NOMO-1 treated with DMSO at 0.1 percent for 48 hours (cell line): ENCODE results near the gene ERBB4.
"Not testable (repeated sequence)": the region's sequence is repeated elsewhere in the genome, so short reads cannot be mapped to it uniquely, and the experiment has no call there.

ENCODE experiments used
- DNase-seq: peaks from one replicate; lab custom pipeline; 2025; ENCODE audit not compliant: unreplicated experiment; lab: John Stamatoyannopoulos, UW

ERBB4 gene

DNA sequence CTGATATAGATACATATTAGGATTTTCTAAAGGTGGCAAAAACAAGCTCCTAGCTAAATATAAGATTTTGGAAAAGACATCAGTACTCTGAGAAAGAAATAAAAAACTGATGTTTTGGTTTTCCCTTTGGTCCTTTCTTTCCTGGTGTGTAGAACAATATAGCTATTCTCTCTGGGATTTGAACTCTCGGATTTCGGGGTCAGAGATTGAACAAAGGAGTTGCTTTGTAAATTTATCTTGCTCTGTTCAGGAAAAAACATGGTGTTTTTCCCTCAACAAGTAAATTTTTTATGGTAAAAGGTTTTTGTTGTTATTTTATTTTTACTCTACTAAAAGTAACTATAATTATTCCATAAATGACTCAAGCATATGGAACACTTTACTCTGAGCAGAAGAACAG, 889.3 kb downstream of the ERBB4 start:
- DNase-seq = no peak

DNA sequence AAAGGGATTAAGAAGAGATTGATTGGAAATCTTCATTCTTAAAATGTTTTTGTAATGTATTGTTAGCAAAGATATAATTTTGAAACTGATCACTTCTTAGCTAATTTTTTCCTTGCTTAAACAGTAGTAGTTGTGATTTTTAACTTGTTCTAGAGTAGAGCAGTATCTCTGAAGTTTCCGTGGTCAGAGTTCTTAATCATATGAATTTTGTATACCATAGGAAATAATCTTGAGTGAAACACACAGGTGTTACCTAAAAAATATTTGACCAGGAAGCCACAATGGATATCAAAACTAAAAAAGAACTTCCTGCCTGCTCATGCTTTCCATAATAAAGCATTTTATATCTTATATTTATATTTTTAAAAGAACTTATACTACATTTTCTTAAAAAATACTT, 907.1 kb downstream of the ERBB4 start:
- no peak for DNase-seq

DNA sequence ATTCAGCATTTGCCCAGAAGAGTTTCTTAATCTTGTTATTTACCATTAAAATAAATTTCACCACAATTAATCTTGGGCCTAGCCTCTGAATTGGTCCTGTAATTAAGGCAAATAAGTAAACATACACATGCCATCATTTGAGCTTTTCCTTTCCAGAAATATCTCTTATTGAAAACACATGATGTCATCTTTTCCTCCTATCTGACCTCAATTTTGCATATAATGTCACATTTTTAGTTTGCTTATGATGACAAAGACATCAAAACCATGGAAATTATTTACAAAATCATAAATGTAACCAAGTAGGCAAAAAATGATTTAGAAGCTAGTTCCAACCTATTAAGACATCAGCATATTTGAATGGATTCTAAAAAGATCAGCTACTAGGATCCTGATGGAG, 915.5 kb downstream of the ERBB4 start:
- DNase-seq = no peak

DNA sequence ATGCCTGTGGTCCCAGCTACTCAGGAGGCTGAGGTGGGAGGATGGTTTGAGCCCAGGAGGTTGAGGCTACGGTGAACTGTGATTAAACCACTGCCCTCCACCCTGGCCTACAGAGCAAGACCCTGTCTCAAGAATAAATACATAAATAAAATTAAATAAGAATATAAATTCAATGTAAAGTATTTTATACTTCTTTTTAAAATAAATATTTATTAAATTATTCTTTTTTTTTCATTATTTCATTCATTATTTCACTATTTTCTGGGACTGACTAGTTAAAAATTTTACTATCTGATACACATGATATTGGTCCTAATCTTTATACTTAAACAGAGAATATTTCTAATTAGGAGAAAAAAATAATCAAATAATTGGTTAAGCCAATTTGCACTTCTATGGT, 917.6 kb downstream of the ERBB4 start:
- no peak for DNase-seq

DNA sequence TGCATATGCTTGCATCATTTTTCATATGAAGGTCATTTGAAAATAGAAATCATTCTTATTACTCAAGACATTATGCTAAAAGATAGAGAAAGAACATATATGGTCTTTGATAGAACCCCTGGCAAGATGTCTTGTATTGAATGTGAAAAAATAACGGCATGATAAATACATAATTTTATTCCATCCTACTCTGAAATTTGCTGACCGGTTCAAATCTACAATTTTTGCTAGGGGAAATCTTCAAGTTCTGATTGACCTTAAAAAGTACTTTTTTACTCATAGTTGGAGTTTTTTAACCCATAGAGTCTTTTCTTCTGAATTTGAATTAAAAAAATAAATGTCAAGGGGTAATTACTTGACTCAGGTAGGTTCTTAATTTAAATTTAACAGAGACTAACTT, 920.8 kb downstream of the ERBB4 start:
- no peak for DNase-seq

DNA sequence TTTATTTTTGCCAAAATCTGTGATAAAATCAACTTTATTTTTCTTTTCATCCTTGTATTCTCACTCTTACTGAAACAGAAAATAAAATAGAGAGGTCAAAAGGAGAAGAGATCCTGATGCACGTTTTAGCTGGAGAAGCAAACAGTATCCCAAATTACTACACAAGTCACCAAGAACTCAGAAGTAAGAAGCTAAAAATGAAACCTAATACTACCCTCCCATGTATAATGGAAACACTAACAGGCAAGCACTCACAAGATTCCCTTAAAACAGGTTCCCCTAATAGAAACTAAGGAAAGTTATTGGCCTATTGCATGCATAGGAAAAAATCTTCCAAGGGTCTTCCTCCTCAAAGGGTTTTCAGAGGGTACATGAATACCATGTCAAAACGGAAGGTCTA, 927.0 kb downstream of the ERBB4 start:
- DNase-seq = no peak

DNA sequence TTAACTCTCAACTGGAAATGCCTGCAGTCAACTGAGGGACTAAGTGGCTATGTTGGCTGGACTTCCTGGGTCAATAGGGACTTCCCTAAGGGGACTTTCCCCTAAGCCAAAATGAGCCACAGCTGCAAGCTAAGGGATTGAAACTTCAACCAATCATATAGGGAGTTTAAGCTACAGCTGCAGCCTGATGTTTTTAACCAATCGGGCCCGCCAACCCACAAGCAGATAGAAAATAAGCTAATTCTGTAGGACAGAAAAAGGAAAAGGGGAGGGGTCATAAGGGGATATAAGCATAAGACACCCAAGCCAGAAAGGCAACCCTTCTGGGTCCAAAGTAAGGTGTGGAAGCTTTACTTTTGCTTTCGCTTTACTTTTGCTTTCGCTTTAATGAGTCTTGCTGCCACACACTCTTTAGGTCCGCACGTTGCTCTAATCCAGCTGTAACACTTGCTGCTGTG, 927.5 kb downstream of the ERBB4 start:
- DNase-seq = peak; percentile 54

DNA sequence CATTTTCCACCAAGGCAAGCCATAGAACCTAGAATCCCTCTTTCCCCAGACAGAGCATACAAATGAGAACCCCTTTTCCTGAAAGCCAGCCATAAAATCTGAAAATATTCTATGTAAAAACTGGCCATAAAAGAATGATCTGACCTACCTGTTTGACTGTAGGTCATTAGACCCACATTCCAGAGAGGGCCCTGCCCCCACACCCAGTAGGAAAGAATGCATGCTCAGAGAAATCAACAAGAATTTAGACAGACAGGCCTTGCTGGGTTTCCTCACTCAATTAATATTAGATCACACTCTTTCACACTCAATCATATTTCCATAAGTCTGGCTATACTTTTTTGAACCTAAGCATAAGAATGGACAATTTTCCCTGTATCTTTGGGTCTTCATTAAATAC, 929.5 kb downstream of the ERBB4 start:
- no peak for DNase-seq

DNA sequence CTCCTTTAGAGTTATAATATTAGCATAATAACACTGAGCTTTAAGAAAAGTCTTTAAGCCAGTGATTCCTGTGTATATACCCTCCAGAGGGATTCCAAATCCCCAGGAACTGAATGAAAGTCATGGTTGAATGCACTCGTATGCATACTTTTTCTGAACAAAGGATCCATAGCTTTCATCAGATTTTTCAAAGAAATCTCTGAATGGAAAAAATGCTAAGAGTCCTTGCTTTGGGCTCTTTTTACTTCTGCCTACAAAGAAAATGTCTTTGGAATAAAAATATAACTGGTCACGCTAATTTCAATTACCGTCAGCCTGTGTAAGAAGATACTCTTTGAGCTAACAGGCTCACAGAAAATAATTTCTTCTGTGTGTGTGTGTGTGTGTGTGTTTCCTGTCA, 939.5 kb downstream of the ERBB4 start:
- no peak for DNase-seq

DNA sequence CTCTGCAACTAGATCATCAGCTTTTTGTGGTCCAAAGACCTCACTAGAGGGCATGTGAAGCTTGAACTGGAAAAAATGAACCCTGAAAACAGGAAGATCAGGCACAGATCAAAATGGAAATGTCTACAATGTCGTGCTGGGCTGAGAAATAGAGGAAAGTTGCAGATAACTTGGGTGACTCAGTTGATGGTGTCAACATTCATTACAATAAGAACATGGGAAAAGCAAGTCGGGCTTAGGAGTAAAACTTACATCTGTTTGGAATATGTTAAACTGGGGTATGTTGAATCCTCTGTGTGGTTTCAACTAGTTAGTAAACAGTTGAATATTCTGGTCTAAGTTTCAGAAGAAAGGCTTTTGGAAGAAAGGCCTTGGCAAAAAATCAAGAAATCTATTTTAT, 940.4 kb downstream of the ERBB4 start:
- DNase-seq = no peak

DNA sequence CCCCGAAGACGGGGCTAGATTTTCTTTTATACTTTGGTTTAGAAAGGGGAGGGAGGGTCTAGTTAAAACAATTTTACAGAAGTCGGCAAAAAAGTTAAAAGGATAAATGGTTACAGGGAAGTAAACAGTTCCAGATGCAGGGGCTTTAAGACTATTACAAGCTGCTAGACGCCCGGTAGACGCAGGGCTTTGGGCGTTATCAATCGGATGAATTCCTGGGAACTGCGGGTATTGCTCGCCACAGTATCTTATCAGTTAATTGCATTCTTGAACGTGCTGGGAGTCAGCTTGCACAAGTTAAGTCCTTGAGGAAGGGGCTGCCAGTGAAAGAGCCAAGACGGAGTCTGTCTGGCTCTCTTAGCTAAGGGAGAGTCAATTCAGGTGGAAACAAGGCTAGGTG, 946.6 kb downstream of the ERBB4 start:
- DNase-seq = not testable (repeated sequence)

DNA sequence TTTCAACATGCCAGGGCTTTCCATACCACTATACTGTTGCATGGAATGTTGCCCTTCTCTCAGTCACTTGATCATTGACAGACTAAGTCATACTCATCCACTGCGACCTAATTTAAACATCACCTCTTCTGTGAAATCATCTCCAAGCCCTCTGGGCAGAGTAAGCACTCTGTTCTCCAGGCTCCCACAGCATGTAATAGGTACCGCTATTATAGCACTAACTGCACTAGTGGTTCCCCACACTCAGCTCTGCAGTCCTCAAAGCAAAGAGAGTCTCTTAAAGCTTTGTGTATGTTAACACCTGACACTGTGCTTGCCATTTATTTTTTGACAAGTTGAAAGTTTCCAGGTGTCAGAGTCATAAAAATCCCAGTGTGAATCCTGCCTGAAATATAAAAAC, 947.2 kb downstream of the ERBB4 start:
- DNase-seq = no peak

DNA sequence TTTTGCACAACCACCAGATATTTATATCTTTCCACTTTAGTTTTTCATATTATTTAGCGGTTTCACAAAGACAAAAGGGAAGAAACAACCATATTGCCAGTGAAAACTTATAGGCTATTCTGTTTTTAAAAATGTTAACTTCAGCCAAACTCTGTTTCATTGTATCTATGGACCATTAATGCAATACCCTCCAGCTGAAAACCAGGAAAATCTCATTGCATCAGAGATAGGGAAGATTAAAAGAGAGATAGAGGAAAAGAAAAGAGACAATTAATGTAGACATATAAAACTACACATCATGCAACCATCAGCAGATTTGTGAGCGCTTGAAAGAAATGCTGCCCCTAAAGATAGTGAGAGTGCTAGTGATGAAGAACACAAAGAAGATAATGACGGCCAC, 970.2 kb downstream of the ERBB4 start:
- no peak for DNase-seq

DNA sequence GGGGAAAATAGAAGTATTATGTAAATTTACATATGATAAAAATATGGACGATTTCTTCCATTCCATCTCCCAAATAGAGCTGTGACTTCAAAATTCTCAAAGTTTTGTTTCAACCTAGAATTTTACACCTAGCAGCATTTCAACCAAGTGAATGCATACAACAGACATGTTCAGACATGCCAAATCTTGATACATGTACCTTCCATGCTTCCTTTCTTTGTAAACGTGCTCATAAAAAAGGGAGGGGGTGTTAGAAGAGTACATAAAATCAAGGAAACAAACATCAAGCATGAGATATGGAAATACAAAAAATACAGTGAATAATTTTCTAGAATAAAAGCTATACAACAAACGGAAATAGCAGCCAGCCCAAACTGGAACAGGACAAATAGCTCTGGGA, 974.2 kb downstream of the ERBB4 start:
- DNase-seq = no peak

DNA sequence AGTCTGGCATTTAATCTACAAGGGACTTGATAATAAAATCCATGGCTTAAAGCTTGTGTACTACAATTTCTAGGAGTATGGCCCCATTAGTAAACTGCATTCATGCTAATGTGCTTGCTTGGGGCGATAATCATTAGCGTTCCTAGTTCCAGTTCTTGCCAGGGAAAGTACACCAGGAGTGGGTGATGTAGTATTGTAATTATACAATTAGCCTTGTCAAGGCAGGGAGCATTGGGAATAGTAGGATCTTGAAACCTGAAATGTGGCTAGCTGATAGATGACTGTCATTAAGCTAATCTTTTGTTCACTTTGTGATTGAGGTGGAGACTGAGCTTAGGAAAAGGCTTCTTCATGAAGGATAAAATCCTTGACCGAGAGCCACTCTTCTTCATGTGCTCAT, 993.0 kb downstream of the ERBB4 start:
- no peak for DNase-seq

DNA sequence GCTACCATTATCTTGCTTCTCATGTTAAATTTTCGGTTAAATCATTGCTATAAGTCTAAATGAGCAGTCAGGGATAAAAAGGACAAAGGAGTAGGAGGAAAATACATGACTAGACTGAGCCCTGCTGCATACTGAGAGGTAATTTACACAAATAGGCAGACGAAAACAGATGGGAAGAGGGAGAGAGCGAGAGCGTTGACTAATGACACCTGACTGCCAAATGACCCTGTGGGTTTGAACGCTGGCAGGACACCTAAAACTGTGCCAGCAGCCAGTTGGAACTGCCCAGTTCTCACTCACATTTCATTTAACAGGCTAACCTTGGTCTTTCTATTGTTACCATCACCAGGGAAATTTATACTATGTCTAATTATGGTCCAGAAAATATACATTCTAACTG, 1004.0 kb downstream of the ERBB4 start:
- no peak for DNase-seq

DNA sequence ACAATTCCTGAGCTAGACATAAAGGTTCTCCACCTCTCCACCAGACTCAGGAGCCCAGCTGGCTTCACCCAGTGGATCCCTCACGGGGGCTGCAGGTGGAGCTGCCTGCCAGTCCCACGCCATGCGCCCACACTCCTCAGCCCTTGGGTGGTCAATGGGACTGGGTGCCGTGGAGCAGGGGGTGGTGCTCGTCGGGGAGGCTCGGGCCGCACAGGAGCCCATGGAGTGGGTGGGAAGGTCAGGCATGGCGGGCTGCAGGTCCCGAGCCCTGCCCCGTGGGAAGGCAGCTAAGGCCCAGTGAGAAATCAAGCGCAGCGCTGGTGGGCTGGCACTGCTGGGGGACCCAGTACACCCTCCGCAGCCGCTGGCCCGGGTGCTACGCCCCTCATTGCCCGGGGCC, 1014.4 kb downstream of the ERBB4 start:
- not testable (repeated sequence) for DNase-seq

DNA sequence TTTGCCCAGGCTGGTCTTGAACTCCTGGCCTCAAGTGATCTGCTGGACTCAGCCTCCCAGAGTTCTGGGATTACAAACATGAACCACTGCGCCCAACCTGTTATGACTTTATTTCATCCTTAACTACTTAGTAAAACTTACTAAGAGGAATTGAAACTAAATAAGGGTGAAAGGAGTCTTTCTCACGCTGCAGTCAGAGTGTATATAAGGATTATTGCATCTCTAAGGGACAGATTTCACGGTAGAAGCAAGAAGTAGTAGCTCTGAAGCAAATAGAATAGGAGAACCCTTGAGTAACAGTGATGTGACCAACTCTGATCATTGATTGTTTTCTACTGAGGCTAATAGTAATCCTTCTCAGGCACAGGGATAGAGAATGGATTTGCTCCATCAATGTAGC, 1022.1 kb downstream of the ERBB4 start:
- peak; percentile 58 for DNase-seq

DNA sequence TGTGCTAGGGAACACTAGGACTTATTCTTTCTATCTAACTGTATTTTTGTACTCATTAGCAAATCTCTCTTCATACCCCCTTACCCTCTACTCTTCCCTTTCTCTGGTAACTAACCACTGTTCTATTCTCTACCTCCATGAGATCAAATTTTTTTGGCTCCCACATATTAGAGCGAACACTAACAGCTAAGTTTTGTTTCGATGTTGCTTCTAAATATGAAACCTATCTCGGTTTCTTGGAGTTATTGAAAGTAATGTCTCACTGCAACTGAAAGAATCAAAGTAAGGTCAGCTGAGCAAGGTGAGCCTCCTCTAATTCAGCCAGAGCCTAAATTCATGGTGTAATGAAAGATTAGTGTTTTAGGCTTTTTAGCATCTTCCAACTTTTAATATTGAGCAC, 1024.6 kb downstream of the ERBB4 start:
- no peak for DNase-seq

DNA sequence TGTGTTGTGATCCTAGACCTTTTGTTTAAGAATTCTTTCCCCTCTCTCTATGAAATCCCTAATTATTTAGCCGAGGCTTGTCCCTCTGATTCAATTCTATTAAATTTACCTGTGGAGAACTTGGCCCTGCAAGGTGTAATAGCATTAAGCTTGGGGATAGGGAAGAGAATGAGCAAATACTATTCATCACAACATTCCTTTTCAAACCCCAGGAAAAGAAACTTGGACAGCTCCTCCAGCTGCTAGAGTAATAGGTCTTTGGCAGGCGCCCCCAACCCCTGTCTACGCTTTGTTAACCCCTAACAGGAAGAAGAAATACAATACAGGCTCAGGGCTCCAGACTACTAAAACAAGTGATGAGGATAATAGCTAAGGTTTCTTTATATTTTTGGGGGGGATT, 1025.2 kb downstream of the ERBB4 start:
- no peak for DNase-seq

DNA sequence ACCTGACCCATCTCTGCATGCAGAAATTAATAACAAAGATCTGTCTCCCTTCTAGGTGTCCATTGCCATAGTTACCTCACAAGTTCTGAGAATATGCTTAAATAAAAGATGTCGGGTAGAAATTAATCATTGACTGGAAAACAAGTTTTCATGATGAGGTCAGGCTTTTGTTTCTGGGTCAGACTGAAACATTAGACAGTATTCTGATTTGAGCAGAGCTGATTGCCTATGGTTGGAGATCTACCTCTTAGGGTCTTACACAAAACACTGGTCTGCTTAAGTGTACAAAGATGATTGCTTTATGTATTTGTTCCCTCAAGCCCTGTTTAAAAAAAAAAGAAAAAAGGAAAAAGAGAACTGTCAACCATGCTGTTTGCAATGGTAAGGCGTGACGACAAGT, 1025.8 kb downstream of the ERBB4 start:
- no peak for DNase-seq

DNA sequence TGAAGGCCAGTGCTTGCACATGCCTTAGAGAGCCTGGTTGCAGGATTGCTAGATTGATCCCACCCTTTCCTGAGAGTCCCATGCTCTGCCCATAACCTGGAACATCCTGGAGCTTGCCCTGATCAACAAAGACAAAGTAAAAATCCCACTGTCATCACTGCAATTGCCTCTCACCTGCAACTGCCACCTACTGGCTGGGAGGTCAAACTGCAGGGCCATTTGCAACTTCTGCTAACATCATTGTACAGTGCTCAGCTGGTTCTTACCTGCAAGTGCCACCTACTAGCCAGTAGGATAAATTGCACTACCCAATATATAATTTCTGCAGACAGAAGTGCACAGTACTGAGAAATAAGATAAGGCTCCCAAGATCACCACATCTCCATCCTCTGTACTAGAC, 1034.7 kb downstream of the ERBB4 start:
- no peak for DNase-seq

DNA sequence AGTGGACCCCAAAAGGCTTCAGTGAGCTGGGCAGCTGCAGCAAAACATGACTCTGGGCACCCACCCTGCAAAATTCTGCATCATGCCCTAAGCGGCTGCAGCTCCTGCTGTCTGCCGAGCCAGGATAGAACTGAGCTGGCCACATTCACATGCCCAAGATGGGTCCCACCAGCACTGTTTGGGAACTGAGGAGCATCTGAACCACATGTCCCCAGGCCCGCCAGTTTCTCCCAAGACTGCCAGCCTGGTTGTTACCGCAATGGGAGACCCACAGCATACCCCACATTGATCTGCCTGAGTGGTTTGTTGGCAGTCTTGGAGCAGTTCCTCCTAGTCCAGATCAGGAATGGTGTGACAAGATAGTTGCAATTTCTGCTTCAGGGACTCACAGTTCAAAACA, 1035.4 kb downstream of the ERBB4 start:
- no peak for DNase-seq

DNA sequence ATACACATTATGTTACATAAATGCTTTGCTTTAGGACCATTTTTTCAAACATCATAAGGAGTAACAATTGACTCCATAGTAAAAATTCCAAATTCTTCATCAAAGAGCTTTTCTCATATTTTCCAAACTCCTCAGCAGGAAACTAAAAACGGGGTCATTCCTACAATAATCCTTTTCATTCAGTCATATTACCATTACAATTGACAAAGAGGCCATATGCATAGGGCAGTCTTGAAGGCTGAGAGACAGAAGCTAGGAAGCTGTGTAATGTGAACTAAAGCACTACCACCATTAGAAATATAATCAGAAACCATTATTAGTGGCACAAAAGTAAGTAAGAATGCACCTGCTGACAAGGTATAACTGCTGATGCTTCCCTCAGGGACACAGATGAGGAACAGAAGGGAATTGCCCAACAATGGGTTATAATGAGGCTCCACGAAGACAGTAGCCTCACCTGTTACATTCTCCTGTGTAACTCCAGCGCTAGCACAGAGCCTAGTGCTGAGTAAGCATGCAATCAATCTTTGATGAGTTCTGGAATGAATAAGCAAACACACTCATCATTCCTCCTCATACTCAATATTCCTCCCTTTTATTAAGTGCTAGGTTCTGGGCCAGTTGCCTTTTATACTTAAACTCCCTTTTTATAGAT, 1039.9 kb downstream of the ERBB4 start:
- DNase-seq = no peak
